Ishikawa (cell line): ENCODE data around the gene ZNF227.

Experiments
- NFIC ChIP-seq: IDR thresholded peaks from 2 replicates; pipeline ENCODE4 v1.6.1; 2012
- TAF1 ChIP-seq: IDR thresholded peaks from 2 replicates; pipeline ENCODE4 v1.6.1; 2012; ENCODE audit warnings: low read depth, mild to moderate bottlenecking
- TF ChIP-seq, protein P1 (sequence below): IDR thresholded peaks from 2 replicates; pipeline ENCODE4 v1.6.1; 2012
- TF ChIP-seq, protein P2 (sequence below): IDR thresholded peaks from 2 replicates; pipeline ENCODE4 v1.6.1; 2012; ENCODE audit warnings: low read depth, mild to moderate bottlenecking

DNA sequence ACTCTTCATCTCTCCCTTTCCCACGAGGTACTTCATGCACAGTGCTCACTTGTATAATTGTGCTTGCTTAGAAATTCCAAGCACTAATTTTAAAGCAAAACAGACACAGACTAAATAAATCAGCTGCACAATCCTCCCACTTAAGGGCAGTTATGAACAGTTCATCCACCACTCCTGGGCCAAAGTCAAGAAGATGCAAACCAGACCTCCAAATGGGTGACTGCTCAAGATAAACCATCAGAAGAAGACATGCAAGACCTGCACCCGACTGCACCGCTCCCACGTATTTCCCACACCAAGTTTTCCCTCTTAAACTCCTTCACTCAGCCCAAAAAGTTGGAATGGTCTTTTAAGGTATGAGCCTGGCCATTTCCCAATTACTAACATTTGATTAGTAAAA is 72.6 kb downstream of the ZNF227 start:
- TF ChIP-seq TAF1 = no peak
- TF ChIP-seq NFIC = no peak
- TF ChIP-seq, protein P1, sequence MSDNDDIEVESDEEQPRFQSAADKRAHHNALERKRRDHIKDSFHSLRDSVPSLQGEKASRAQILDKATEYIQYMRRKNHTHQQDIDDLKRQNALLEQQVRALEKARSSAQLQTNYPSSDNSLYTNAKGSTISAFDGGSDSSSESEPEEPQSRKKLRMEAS = no peak
- TF ChIP-seq, protein P2, sequence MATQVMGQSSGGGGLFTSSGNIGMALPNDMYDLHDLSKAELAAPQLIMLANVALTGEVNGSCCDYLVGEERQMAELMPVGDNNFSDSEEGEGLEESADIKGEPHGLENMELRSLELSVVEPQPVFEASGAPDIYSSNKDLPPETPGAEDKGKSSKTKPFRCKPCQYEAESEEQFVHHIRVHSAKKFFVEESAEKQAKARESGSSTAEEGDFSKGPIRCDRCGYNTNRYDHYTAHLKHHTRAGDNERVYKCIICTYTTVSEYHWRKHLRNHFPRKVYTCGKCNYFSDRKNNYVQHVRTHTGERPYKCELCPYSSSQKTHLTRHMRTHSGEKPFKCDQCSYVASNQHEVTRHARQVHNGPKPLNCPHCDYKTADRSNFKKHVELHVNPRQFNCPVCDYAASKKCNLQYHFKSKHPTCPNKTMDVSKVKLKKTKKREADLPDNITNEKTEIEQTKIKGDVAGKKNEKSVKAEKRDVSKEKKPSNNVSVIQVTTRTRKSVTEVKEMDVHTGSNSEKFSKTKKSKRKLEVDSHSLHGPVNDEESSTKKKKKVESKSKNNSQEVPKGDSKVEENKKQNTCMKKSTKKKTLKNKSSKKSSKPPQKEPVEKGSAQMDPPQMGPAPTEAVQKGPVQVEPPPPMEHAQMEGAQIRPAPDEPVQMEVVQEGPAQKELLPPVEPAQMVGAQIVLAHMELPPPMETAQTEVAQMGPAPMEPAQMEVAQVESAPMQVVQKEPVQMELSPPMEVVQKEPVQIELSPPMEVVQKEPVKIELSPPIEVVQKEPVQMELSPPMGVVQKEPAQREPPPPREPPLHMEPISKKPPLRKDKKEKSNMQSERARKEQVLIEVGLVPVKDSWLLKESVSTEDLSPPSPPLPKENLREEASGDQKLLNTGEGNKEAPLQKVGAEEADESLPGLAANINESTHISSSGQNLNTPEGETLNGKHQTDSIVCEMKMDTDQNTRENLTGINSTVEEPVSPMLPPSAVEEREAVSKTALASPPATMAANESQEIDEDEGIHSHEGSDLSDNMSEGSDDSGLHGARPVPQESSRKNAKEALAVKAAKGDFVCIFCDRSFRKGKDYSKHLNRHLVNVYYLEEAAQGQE = no peak
